Caco-2 (cell line): ENCODE measurements around the gene KLHL1. TPM values are rescaled to one million over a fixed set of nuclear protein-coding genes. Genes with fewer than 3 reads are reported as not detected.

ENCODE experiments used
- BruUV-seq: library from RNA; stranded (reverse); fragments of 400-500 nt; replicated peaks from 2 replicates; lab custom pipeline; 2021; lab: Mats Ljungman, UMichigan
- CTCF ChIA-PET: fragments of 300-600 bp; sonication (Branson Sonifier 250); formaldehyde crosslinking; loops from one replicate; lab custom pipeline; 2022; ENCODE audit warnings: antibody characterized with exemption; lab: Charles Lee
- POLR2A ChIA-PET: fragments of 300-600 bp; sonication (Branson Sonifier 250); formaldehyde crosslinking; loops from one replicate; lab custom pipeline; 2022; ENCODE audit warnings: antibody characterized with exemption; lab: Charles Lee
- DNase-seq, 2 experiments: peaks; one replicate each; pipeline versions ENCODE4 v3.0.0 to v3.0.0-alpha.2; 2020 to 2022
- H3K27me3 ChIP-seq: replicated peaks from 2 replicates; pipeline ENCODE4 v1.6.0; 2011; ENCODE audit warnings: low read length; ENCODE audit not compliant: control insufficient read depth, insufficient read depth
- H3K36me3 ChIP-seq: 2 replicates; pipeline ENCODE4 v1.5.1; 2011; ENCODE audit warnings: low read length; ENCODE audit not compliant: control insufficient read depth, insufficient read depth
- H3K4me1 ChIP-seq: fragments of 250-450 bp; sonication (Bioruptor Pico); 2 replicates; pipeline ENCODE4 v1.5.1; 2020; ENCODE audit warnings: mild to moderate bottlenecking
- H3K4me3 ChIP-seq: 2 replicates; pipeline ENCODE4 v1.5.1; 2011; ENCODE audit warnings: low read depth, mild to moderate bottlenecking, control low read depth, low read length
- H3K9me3 ChIP-seq: fragments of 250-450 bp; sonication (Bioruptor Pico); 2 replicates; pipeline ENCODE4 v1.5.1; 2020; ENCODE audit warnings: mild to moderate bottlenecking, moderate library complexity
- H3K27ac Mint-ChIP-seq: one replicate; pipeline ENCODE4 v1.8.0; 2022; ENCODE audit warnings: mixed read lengths; ENCODE audit not compliant: unreplicated experiment
- H3K27me3 Mint-ChIP-seq: one replicate; pipeline ENCODE4 v1.8.0; 2022; ENCODE audit warnings: mixed read lengths; ENCODE audit not compliant: insufficient read depth, unreplicated experiment
- H3K36me3 Mint-ChIP-seq: one replicate; pipeline ENCODE4 v1.8.0; 2022; ENCODE audit warnings: mild to moderate bottlenecking, mixed read lengths; ENCODE audit not compliant: insufficient read depth, unreplicated experiment
- H3K4me1 Mint-ChIP-seq: one replicate; pipeline ENCODE4 v1.8.0; 2022; ENCODE audit warnings: low read depth, mixed read lengths; ENCODE audit not compliant: unreplicated experiment
- H3K4me3 Mint-ChIP-seq: one replicate; pipeline ENCODE4 v1.8.0; 2022; ENCODE audit warnings: mild to moderate bottlenecking, moderate library complexity, mixed read lengths; ENCODE audit not compliant: unreplicated experiment
- H3K9me3 Mint-ChIP-seq: one replicate; pipeline ENCODE4 v1.8.0; 2022; ENCODE audit warnings: mixed read lengths; ENCODE audit not compliant: unreplicated experiment
- intact Hi-C: fragments of 100-400 bp; cut with micrococcal nuclease; formaldehyde crosslinking; loops from one replicate; pipeline ENCODE4 v1.10.0; 2022; ENCODE audit not compliant: unreplicated experiment
- total RNA-seq: library from RNA; stranded (reverse); gene quantifications from 2 replicates; pipeline ENCODE4 v1.2.3, GENCODE V29; 2022
- TF ChIP-seq, protein P1 (sequence below), 2 experiments: fragments of 200-600 bp in 1 of 2; IDR thresholded peaks; 1 replicate in 1 of 2; 2 replicates in 1 of 2; pipeline versions ENCODE4 v1.5.1 to v1.8.0; 2011 to 2022; ENCODE audit warnings: antibody characterized with exemption in 1 of 2, control low read depth in 1 of 2, inconsistent platforms in 1 of 2, low read depth in 1 of 2, low read length in 1 of 2, mild to moderate bottlenecking in 1 of 2, moderate library complexity in 1 of 2; ENCODE audit not compliant: insufficient read depth in 1 of 2, severe bottlenecking in 1 of 2, unreplicated experiment in 1 of 2

KLHL1 gene
- total RNA-seq, 1 experiment from 2014 or later: not detected

GRCh38 chr13:69857183-69857821 is 250.9 kb downstream of the KLHL1 start:
- H3K4me1 ChIP-seq: peaks cover 13% of the 10 kb centered on the region
- Mint-ChIP-seq H3K27me3 (no peaks in the 10 kb centered on the region), H3K4me1 (peaks cover 11% of the 10 kb centered on the region), H3K9me3 (peaks cover 6% of the 10 kb centered on the region), H3K27ac (peak overlapping the region; percentile 6), H3K36me3 (no peaks in the 10 kb centered on the region), H3K4me3 (peak overlapping the region; percentile 1)
- no peaks in the 10 kb centered on the region for H3K9me3 ChIP-seq
- intact Hi-C loops: loop anchor here (1.0 to 2.0 kb wide), 4 partner anchors 278 to 711 kb away; no protein-coding TSS in a partner anchor
- no peaks in the 10 kb centered on the region for H3K36me3 ChIP-seq
- CTCF ChIA-PET: no interaction called here
- TF ChIP-seq, protein P1, sequence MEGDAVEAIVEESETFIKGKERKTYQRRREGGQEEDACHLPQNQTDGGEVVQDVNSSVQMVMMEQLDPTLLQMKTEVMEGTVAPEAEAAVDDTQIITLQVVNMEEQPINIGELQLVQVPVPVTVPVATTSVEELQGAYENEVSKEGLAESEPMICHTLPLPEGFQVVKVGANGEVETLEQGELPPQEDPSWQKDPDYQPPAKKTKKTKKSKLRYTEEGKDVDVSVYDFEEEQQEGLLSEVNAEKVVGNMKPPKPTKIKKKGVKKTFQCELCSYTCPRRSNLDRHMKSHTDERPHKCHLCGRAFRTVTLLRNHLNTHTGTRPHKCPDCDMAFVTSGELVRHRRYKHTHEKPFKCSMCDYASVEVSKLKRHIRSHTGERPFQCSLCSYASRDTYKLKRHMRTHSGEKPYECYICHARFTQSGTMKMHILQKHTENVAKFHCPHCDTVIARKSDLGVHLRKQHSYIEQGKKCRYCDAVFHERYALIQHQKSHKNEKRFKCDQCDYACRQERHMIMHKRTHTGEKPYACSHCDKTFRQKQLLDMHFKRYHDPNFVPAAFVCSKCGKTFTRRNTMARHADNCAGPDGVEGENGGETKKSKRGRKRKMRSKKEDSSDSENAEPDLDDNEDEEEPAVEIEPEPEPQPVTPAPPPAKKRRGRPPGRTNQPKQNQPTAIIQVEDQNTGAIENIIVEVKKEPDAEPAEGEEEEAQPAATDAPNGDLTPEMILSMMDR (IDR thresholded peaks at IDR 0.05; ENCODE audit: insufficient read depth in 1 of 2, low read depth in 1 of 2, low read length in 1 of 2, severe bottlenecking in 1 of 2, unreplicated experiment in 1 of 2): peak; percentile 53 to 55
- no peak overlapping the region for H3K4me3 ChIP-seq
- peak in 1 of 2 experiments; percentile 54 for DNase-seq
- POLR2A ChIA-PET: no interaction called here
- no peaks in the 10 kb centered on the region for H3K27me3 ChIP-seq
- BruUV-seq: no TSS peak

DNA sequence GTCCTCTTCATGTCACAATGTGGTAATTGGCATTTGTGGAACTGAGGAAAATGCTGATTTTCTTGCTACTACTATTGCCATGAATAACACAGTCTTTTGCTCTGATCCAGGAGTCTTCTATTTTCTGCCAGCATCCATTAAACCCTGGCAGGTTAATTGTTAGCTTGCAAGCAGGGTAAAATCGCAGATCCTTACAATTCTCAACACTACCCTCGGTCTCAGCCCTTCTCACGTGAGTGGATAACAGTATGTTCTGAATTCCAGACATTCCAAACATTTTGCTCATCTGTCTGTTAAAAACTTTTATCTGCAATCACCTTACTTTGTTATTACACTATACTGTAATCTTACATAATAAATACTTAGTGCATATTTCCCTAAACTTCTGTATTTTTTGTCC is 251.9 kb downstream of the KLHL1 start:
- Mint-ChIP-seq H3K4me1 (peaks cover 11% of the 10 kb centered on the region), H3K27me3 (no peaks in the 10 kb centered on the region), H3K27ac (peak overlapping the region; percentile 17), H3K9me3 (peaks cover 6% of the 10 kb centered on the region), H3K4me3 (no peak overlapping the region), H3K36me3 (no peaks in the 10 kb centered on the region)
- H3K9me3 ChIP-seq: no peaks in the 10 kb centered on the region
- intact Hi-C loops: loop anchor here (2.0 kb wide), 1 partner anchor 712 kb away; no protein-coding TSS in a partner anchor
- no peaks in the 10 kb centered on the region for H3K27me3 ChIP-seq
- peaks cover 13% of the 10 kb centered on the region for H3K4me1 ChIP-seq
- POLR2A ChIA-PET: no interaction called here
- CTCF ChIA-PET: interaction anchor here (0.7 kb wide), 1 partner anchor 104 kb away, joined by 4 read pairs; no protein-coding TSS in a partner anchor
- BruUV-seq: no TSS peak
- peak; percentile 25 to 40 for DNase-seq
- no peaks in the 10 kb centered on the region for H3K36me3 ChIP-seq
- H3K4me3 ChIP-seq: no peak overlapping the region
- TF ChIP-seq, protein P1 (IDR thresholded peaks at IDR 0.05; ENCODE audit: insufficient read depth in 1 of 2, low read depth in 1 of 2, low read length in 1 of 2, severe bottlenecking in 1 of 2, unreplicated experiment in 1 of 2): no peak

- H3K36me3 Mint-ChIP-seq: no peaks in the 10 kb centered on the region
- no peak for DNase-seq
- intact Hi-C loops: no loop called here
- ChIA-PET CTCF (no interaction called here), POLR2A (no interaction called here)
- no peaks in the 10 kb centered on the region for H3K27me3 Mint-ChIP-seq
- H3K4me1 ChIP-seq: no peaks in the 10 kb centered on the region
- H3K4me1 Mint-ChIP-seq: no peaks in the 10 kb centered on the region
- H3K9me3 ChIP-seq: no peaks in the 10 kb centered on the region
- TF ChIP-seq, protein P1 (IDR thresholded peaks at IDR 0.05; ENCODE audit: insufficient read depth in 1 of 2, low read depth in 1 of 2, low read length in 1 of 2, severe bottlenecking in 1 of 2, unreplicated experiment in 1 of 2): no peak
- H3K36me3 ChIP-seq: no peaks in the 10 kb centered on the region
- H3K4me3 Mint-ChIP-seq: no peak overlapping the region
- H3K27me3 ChIP-seq: no peaks in the 10 kb centered on the region
- no peaks in the 10 kb centered on the region for H3K9me3 Mint-ChIP-seq
- H3K4me3 ChIP-seq: no peak overlapping the region
- BruUV-seq: no TSS peak
- no peak overlapping the region for H3K27ac Mint-ChIP-seq
Measured at GRCh38 chr13:69828527-69828926, 279.7 kb downstream of the KLHL1 start.
